ENCODE data around the gene NRXN3.

NRXN3 gene

DNA sequence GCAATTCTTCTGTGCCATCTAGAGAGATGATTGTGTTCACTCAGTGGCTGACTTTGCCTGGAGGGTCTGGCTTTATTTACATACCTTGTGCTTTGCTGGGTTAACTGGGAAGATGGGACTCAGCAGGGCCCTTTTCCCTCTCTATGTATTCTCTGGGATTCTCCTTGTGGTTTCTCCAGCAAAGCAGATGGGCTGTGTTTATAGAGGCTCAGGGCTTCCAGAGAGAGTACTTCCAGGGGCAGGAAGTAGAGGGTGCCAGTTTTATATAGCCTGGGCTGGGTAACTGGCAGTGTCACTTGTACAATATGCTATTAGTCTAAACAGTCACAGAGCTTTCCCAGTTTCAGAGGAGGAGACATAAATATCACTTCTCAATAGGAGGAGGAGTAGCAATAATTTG is 1531.2 kb downstream of the NRXN3 start:
- no peak overlapping the region for H3K4me2 ChIP-seq
- no peaks in the 10 kb centered on the region for H3K27me3 ChIP-seq
- no peak for TF ChIP-seq Cebpa-rat (IDR thresholded peaks at IDR 0.05)
- no peak overlapping the region for H3K9ac ChIP-seq
- H3K36me3 ChIP-seq, result no peaks in the 10 kb centered on the region
- no peak overlapping the region for H3K27ac ChIP-seq
- H3K4me1 ChIP-seq, result no peaks in the 10 kb centered on the region
- H3K9me3 ChIP-seq (replicated peaks in 1 of 11), result 0 out of 22 replicates have a peak, but pooled peaks cover 0 to 3% (median 0%) of the 10 kb centered on the region in 11 experiments
- no peaks in the 10 kb centered on the region for H4K20me1 ChIP-seq
- no peak overlapping the region for H3K4me3 ChIP-seq

DNA sequence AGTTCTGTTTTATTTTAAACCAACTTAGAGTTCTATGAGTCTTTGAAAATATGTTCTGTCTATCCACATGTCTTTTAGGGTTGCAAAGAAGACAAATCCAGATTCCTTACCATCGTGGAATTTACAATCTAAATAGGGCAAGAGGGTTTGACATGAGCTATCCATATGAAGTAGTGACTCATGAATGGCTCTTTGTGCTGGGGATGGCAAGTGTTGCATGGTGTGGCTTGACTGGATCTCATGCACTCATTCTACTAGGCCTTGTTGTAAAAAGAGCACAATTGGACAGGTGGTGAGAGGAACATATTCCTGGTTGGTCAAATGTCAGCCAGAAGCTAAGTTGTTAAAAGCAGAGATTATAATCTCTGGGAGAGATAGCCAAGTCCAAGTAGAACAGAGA is 1532.0 kb downstream of the NRXN3 start:
- no peak for TF ChIP-seq Cebpa-rat (IDR thresholded peaks at IDR 0.05)
- H3K27ac ChIP-seq, result no peak overlapping the region
- H3K27me3 ChIP-seq, result no peaks in the 10 kb centered on the region
- no peaks in the 10 kb centered on the region for H4K20me1 ChIP-seq
- no peaks in the 10 kb centered on the region for H3K4me1 ChIP-seq
- H3K4me3 ChIP-seq, result no peak overlapping the region
- H3K4me2 ChIP-seq, result no peak overlapping the region
- H3K9me3 ChIP-seq (replicated peaks in 1 of 11), result 0 out of 22 replicates have a peak, but pooled peaks cover 0 to 3% (median 0%) of the 10 kb centered on the region in 11 experiments
- H3K36me3 ChIP-seq, result no peaks in the 10 kb centered on the region
- no peak overlapping the region for H3K9ac ChIP-seq

DNA sequence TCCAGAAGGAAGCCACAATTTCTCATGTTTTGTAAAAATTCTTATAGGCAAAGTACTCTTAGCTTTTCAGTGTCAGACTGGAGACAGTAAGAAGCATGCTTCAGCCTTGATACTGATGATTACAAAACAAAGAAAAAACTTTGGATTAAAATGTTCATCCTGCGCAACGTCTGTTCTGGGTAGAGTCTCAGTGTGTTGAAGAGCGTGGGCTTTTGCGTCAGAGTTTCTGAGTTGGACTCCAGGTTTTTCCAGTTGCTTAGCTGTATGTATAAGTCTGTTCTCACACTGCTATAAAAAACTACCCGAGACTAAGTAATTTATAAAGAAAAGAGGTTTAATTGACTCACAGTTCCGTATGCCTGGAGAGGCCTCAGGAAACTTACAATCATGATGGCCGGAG is 1533.0 kb downstream of the NRXN3 start:
- H3K27ac ChIP-seq, result no peak overlapping the region
- H3K4me1 ChIP-seq, result no peaks in the 10 kb centered on the region

DNA sequence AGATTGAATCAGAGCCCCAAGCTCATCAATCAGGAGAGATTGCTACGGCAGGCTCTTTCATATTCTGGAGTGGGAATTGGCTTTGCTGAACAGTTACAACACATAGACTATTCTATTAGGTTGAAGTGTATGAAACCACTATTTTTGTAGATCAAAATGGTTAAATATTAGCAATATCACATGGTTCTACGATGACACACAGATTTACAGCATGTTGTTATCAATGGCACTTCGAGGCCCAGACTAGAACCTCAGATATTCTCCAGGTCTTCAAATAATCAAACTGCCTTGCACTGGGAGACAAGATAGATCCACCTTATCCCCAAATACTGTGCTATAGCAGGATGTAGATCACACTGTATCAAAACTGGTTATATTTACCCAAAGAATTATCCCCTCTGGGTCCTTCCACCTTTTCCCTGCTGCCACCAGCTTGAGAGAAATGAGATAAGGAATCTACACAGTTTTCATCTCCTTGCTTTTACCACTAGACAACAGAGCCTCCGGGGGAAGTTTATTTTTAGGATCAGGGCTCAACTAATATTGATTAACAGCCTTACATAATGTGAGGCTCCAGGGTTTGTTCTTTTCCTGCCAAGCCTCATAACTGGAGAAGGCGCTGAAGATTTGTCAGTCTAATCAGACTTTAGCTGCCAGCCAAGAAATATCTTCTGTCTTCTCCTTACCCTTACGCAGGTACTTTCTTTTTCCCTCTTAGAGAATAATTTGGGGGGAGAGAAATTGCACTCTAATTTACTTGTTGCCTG is 1534.1 kb downstream of the NRXN3 start:
- H3K27me3 ChIP-seq, result no peaks in the 10 kb centered on the region
- no peak overlapping the region for H3K4me2 ChIP-seq
- no peak overlapping the region for H3K9ac ChIP-seq
- no peak overlapping the region for H3K27ac ChIP-seq
- no peak for TF ChIP-seq Cebpa-rat (IDR thresholded peaks at IDR 0.05)
- no peaks in the 10 kb centered on the region for H3K4me1 ChIP-seq
- 0 out of 22 replicates have a peak, but pooled peaks cover 0 to 3% (median 0%) of the 10 kb centered on the region in 11 experiments for H3K9me3 ChIP-seq (replicated peaks in 1 of 11)
- H4K20me1 ChIP-seq, result no peaks in the 10 kb centered on the region
- no peak overlapping the region for H3K4me3 ChIP-seq
- H3K36me3 ChIP-seq, result no peaks in the 10 kb centered on the region

More for the DNA sequence above, 1533.0 kb downstream of the NRXN3 start:
- Histone ChIP-seq H3K4me2 (no peak overlapping the region), H3K4me3 (no peak overlapping the region), H3K9me3 (replicated peaks in 1 of 11) (0 out of 22 replicates have a peak, but pooled peaks cover 0 to 3% (median 0%) of the 10 kb centered on the region in 11 experiments), H3K27me3 (no peaks in the 10 kb centered on the region), H3K9ac (no peak overlapping the region), H3K36me3 (no peaks in the 10 kb centered on the region), H4K20me1 (no peaks in the 10 kb centered on the region)
- no peak for TF ChIP-seq Cebpa-rat (IDR thresholded peaks at IDR 0.05)

DNA sequence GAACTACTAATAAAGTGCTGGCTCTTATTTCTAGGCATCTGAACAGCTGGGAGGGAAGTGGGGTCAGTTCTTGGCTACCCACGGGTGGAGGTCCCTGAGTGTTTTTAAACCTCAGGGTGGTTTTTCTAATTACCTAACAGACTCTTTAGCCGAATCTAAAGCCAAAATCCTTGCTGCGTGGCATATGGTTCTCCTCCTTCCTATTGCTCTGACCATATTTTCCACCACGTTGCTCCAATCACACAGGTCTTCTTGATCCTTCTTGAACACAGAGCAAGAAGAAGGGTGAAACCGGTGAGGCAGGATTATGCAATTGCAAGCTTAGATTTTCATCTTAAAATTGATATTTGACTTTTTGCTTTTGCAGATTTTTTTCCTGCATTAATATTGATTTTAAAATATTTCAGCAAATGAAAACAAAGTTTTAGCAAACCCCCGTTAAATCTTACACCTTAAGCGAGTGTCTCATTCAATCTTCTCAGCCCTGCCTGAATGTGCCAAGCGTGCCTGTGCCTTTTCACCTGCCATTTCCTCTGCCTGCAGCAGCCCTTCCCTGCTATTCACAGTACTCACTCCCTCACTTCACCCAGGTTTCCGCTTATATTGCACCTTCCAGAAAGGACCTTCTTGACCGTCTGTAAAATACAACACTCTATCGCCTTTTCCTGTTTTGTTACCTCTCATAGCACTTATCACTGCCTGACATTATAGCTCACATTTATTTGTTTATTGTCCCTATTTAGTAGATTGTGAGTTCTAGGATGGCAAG is 1535.1 kb downstream of the NRXN3 start:
- H3K27me3 ChIP-seq, result no peaks in the 10 kb centered on the region
- H3K27ac ChIP-seq, result no peak overlapping the region
- H4K20me1 ChIP-seq, result no peaks in the 10 kb centered on the region
- no peak for TF ChIP-seq Cebpa-rat (IDR thresholded peaks at IDR 0.05)
- H3K4me1 ChIP-seq, result no peaks in the 10 kb centered on the region
- 0 out of 22 replicates have a peak, but pooled peaks cover 0 to 3% (median 0%) of the 10 kb centered on the region in 11 experiments for H3K9me3 ChIP-seq (replicated peaks in 1 of 11)
- no peaks in the 10 kb centered on the region for H3K36me3 ChIP-seq
- no peak overlapping the region for H3K4me2 ChIP-seq
- H3K4me3 ChIP-seq, result no peak overlapping the region
- no peak overlapping the region for H3K9ac ChIP-seq

DNA sequence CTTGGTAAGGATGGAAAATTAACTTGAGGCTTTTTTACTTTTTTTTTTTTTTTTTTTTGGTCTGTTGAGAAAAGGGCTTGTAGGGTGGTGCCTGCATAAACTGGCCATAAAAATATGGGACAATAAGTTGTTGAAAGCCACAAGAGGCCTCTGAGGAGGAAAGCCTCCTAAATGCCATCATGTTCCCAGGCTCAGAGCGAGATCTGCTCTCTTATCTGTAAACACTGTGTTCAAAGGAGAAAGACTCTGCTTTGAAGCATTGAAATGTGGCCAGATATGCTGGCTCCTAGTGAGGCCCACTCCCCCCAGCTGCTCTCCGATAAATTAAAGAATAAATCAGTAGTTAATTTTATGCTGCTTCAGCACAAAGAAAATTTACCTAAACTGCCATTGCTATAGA is 1536.2 kb downstream of the NRXN3 start:
- Histone ChIP-seq H3K27ac (no peak overlapping the region), H3K4me1 (no peaks in the 10 kb centered on the region)

DNA sequence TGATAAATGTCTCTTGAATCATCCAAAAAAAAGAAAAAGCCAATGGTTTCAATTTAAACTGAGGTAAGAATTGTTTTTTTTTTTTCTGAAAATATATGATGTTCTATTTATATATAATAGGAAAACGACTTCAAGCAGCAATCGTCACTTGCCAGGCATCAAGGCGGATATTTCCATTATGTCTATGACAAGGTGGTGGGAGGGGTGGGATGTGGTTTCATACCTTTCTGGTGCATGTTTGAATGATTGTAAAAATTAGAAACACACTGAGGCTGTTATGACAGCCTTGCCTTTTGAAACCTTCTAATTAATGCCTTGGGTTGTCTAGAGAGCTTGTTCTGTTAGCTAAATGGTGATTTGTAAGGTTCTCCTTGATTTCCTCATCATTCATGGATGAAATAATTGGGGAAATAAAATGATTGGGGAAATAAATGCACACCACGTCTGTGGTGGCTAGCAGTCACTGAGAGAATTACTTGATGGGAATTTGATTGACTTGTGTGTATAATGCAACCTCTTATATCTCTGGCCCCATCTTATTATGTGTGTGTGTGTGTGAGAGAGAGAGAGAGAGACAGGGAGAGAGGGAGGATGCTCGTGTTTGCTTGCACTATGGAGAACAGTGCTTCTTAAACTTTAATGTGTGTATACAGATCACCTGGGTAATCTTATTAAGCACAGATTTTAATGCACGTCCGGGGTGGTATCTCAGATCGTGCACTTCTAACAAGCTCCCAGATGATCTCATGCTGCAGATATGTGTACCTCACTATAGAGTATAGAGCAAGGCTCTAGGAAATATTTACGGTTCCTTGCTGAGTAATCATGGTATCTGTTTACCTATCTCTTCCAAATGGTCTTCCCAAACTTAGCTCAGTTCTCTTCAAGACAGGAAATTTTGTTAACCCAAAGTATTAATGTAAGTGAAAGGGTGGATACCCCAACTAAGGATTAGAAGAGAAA is 1538.5 kb downstream of the NRXN3 start:
- no peak for TF ChIP-seq Cebpa-rat (IDR thresholded peaks at IDR 0.05)
- Histone ChIP-seq H3K27ac (no peak overlapping the region), H4K20me1 (no peaks in the 10 kb centered on the region), H3K36me3 (no peaks in the 10 kb centered on the region), H3K4me2 (no peak overlapping the region), H3K9ac (no peak overlapping the region), H3K4me3 (no peak overlapping the region), H3K27me3 (no peaks in the 10 kb centered on the region), H3K9me3 (replicated peaks in 1 of 11) (no peaks in the 10 kb centered on the region), H3K4me1 (no peaks in the 10 kb centered on the region)

More for the DNA sequence above, 1536.2 kb downstream of the NRXN3 start:
- H4K20me1 ChIP-seq, result no peaks in the 10 kb centered on the region
- H3K27me3 ChIP-seq, result no peaks in the 10 kb centered on the region
- no peak overlapping the region for H3K9ac ChIP-seq
- H3K4me3 ChIP-seq, result no peak overlapping the region
- no peaks in the 10 kb centered on the region for H3K36me3 ChIP-seq
- 0 out of 22 replicates have a peak, but pooled peaks cover 0 to 1% (median 0%) of the 10 kb centered on the region in 11 experiments for H3K9me3 ChIP-seq (replicated peaks in 1 of 11)
- H3K4me2 ChIP-seq, result no peak overlapping the region
- TF ChIP-seq Cebpa-rat (IDR thresholded peaks at IDR 0.05), result no peak

DNA sequence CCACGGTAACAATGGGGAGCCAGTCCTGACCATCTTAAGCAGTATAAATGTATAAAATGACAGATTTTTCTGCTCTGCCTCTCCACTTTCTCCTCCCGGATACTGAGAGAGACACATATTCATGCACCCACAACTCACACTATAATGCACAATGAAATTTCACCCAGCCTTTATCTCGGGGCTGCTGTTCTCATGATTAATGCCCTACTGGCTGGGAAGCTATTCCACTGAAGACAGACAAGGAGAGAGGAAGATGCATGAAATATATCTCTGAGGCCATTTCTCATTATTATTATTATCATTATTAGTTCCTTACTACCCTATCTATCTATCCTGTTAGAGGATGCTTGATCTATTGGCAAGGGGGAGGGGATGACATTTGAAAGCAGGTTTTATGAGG is 1539.4 kb downstream of the NRXN3 start:
- Histone ChIP-seq H3K27me3 (no peaks in the 10 kb centered on the region), H3K9ac (no peak overlapping the region), H3K36me3 (no peaks in the 10 kb centered on the region), H3K27ac (no peak overlapping the region), H3K4me2 (no peak overlapping the region), H3K9me3 (replicated peaks in 1 of 11) (no peaks in the 10 kb centered on the region), H3K4me1 (no peaks in the 10 kb centered on the region), H3K4me3 (no peak overlapping the region), H4K20me1 (no peaks in the 10 kb centered on the region)
- no peak for TF ChIP-seq Cebpa-rat (IDR thresholded peaks at IDR 0.05)

All from BLaER1 treated with 17β-estradiol and CSF1 and Interleukin-3, amounts not matched to agents 10 nM and 100 nM (cell line).